HG03432 (cell line): ENCODE measurements around the gene FEM1B.

Experiments
- ATAC-seq: cut with Tn5 transposase; IDR thresholded peaks from one replicate; pipeline ENCODE4 v1.9.1; 2021; ENCODE audit warnings: mild to moderate bottlenecking, moderate library complexity; ENCODE audit not compliant: unreplicated experiment

The FEM1B gene

DNA sequence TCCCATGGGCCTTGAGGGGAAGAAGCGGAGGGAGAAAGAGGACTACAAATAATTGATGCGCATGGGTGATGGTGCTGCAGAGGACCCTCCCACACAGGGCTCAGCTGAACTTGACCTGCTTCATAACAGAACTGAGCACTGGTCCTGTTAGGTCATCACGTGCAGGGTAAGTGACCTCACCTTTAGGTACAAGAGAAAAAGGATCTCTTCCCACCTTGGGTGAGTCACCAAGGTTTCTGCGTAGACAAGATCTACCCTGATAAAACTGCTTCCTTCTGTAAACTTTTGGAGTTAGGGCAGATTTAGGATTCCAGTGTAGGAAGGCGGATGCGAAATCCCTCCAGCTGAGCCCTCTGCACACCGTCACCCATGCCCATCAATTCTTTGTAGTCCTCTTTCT, 67.1 kb downstream of the FEM1B start:
- no peak for ATAC-seq
